ENCODE data around the gene DSEL. TPM values are rescaled to one million over a fixed set of nuclear protein-coding genes. Genes with fewer than 3 reads are reported as not detected.

The DSEL gene
- total and polyA plus RNA-seq, 2 of the 8 experiments (the other 6 are each of a cell fraction or from before 2014, with no cell fraction given), result 3.0 to 22.8 TPM

GRCh38 chr18:67500522-67501205, 15.9 kb downstream of the DSEL start:
- H3K4me2 ChIP-seq (ENCODE audit: insufficient read depth in 1 of 2, low read depth in 2 of 2, low read length in 2 of 2), result no peak overlapping the region
- no peaks in the 10 kb centered on the region for H3K79me1 ChIP-seq (ENCODE audit: low read depth, low read length)
- ChIA-PET POLR2A (ENCODE audit: partially characterized antibody) (no interaction called here), CTCF (ENCODE audit: partially characterized antibody) (interaction anchor here (1.8 kb wide), 1 partner anchor 13 kb away, joined by 5 read pairs; no protein-coding TSS in a partner anchor)
- DNase-seq (ENCODE audit: low read depth in 1 of 2, low spot score in 2 of 2) (no peak), FAIRE-seq (no peak)
- H2BK15ac ChIP-seq (ENCODE audit: low read length), result no peak overlapping the region
- no peak overlapping the region for H2AK5ac ChIP-seq (ENCODE audit: low read depth, low read length)
- H3K9me3 ChIP-seq (ENCODE audit: insufficient read depth in 2 of 2, low read depth in 1 of 2, low read length in 1 of 2), result peaks cover 0 to 3% of the 10 kb centered on the region in 2 experiments; a peak in 2 of 4 replicates
- H2AFZ ChIP-seq (ENCODE audit: low read length), result no peak overlapping the region
- no peak overlapping the region for H3K56ac ChIP-seq (replicated peaks; ENCODE audit: insufficient read length, low read depth, low read length)
- H3K18ac ChIP-seq (ENCODE audit: extremely low read depth, low read length), result no peak overlapping the region
- no peaks in the 10 kb centered on the region for H3K79me2 ChIP-seq (ENCODE audit: control insufficient read depth in 1 of 2, insufficient read depth in 2 of 2, low read length in 2 of 2)
- peaks cover 0 to 5% (median 2%) of the 10 kb centered on the region in 4 experiments; a peak in 2 of 7 replicates for H3K4me1 ChIP-seq (replicated peaks in 1 of 4; ENCODE audit: control insufficient read depth in 3 of 4, insufficient read depth in 4 of 4, low read length in 3 of 4)
- no peaks in the 10 kb centered on the region for H3K36me3 ChIP-seq (ENCODE audit: control insufficient read depth in 2 of 4, insufficient read depth in 4 of 4, low read length in 3 of 4)
- no peak overlapping the region for H3K9ac ChIP-seq (replicated peaks in 1 of 4; ENCODE audit: extremely low read depth in 1 of 4, low read depth in 3 of 4, low read length in 3 of 4)
- no peak overlapping the region for H2BK120ac ChIP-seq (replicated peaks; ENCODE audit: low read depth, low read length)
- no peaks in the 10 kb centered on the region for H3K27me3 ChIP-seq (replicated peaks in 1 of 4; ENCODE audit: control insufficient read depth in 3 of 4, extremely low read depth in 1 of 4, insufficient read depth in 3 of 4, low read length in 3 of 4)
- H2BK12ac ChIP-seq (ENCODE audit: low read depth, low read length), result no peak overlapping the region
- no peak overlapping the region for H3K4me3 ChIP-seq (ENCODE audit: extremely low read depth in 1 of 4, insufficient read depth in 2 of 4, low read depth in 3 of 4, low read length in 4 of 4)
- H3K23me2 ChIP-seq (ENCODE audit: low read depth, low read length), result no peaks in the 10 kb centered on the region
- no peak overlapping the region for H3K14ac ChIP-seq (ENCODE audit: insufficient read length)
- no peak overlapping the region for H4K5ac ChIP-seq (ENCODE audit: insufficient read length, low read depth, low read length)
- TF ChIP-seq RXRA (IDR thresholded peaks at IDR 0.05; ENCODE audit: insufficient read depth, low read depth, low read length) (no peak), USF2 (IDR thresholded peaks at IDR 0.05; ENCODE audit: low read length) (no peak), E2F6 (IDR thresholded peaks at IDR 0.05) (no peak), KDM1A (IDR thresholded peaks at IDR 0.05; ENCODE audit: borderline replicate concordance, low read length) (no peak), TAF7 (optimal IDR thresholded peaks at IDR 0.05; ENCODE audit: borderline replicate concordance, low read depth, low read length) (no peak), CBX8 (IDR thresholded peaks at IDR 0.05; ENCODE audit: borderline replicate concordance, low read depth, low read length) (no peak)
- no peak overlapping the region for H4K91ac ChIP-seq (replicated peaks; ENCODE audit: insufficient read length, low read length)
- 0 out of 2 replicates have a peak overlapping the region, but pooled peaks have one; percentile 35 for H4K8ac ChIP-seq (ENCODE audit: extremely low read depth, insufficient read depth, low read length)
- WGBS, 2 experiments (ENCODE audit: extremely low coverage in 1 of 2, insufficient coverage in 1 of 2, insufficient read length in 1 of 2, insufficient replicate concordance in 2 of 2, low coverage in 1 of 2, low lambda C conversion rate in 2 of 2, missing lambda C conversion rate in 1 of 2), result 88% methylated on average over 3 of the region's 3 CpGs; no CpG with 5 or more reads in 1 of the 2 experiments
- H3K27ac ChIP-seq (ENCODE audit: low read depth, low read length), result no peak overlapping the region
- H2BK5ac ChIP-seq (ENCODE audit: low read depth, low read length), result no peak overlapping the region
- H4K20me1 ChIP-seq (replicated peaks in 1 of 2; ENCODE audit: control insufficient read depth in 1 of 2, insufficient read depth in 2 of 2, low read length in 2 of 2), result no peaks in the 10 kb centered on the region
- H3K23ac ChIP-seq (ENCODE audit: insufficient read length), result no peak overlapping the region
- H2BK20ac ChIP-seq (ENCODE audit: low read length), result no peak overlapping the region
- no peak overlapping the region for H3K4ac ChIP-seq (replicated peaks; ENCODE audit: insufficient read length, low read depth, low read length)

All from H1 (cell line).